ENCODE results near the gene UBE2L3.
"Not testable (repeated sequence)": the region's sequence is repeated elsewhere in the genome, so short reads cannot be mapped to it uniquely, and the experiment has no call there.

UBE2L3 gene

GRCh38 chr22:21573293-21573734 lies 5.8 kb downstream of the UBE2L3 start:
- no peak for DNase-seq

DNA sequence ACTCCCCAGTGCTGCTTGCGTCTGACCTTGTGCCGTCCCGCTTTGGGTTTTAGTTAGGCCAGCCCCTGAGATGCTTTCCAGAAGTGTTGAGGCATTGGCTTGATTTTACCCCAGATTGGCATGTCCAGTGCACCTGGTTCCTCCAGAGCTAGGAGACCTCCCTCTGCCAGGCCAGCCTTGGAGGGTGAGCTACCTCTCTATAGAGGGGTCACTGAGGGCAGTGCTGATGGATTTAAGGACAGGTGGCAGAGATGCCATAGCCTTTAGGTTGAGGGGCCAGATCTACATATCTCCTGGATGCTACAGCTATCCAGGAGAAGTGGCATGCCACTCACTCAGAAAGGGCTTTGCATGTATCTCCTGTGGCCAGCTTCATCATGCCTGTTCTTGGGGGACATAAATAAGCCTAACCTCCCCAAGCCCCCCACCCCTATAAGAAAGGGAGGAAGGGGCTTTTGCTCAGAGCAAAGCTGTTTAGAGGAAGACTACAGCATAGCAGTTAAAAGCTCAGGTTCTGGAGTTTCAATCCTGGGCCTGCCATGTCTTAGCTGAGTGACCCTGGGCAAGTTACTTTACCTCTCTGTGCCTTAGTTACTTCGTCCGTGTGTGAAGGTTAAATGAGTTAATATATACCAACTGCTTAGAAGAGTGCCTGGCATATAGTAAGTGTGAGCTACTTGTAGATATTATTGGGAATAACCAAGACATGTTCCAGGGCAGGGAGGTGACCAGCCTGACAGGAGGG lies 6.4 kb downstream of the UBE2L3 start:
- no peak for DNase-seq

- DNase-seq = no peak
Measured at GRCh38 chr22:21579474-21579851, 11.9 kb downstream of the UBE2L3 start.

- DNase-seq = not testable (repeated sequence)
Measured at GRCh38 chr22:21580623-21581007, 13.1 kb downstream of the UBE2L3 start.

GRCh38 chr22:21581009-21581713 lies 13.6 kb downstream of the UBE2L3 start:
- not testable (repeated sequence) for DNase-seq

DNA sequence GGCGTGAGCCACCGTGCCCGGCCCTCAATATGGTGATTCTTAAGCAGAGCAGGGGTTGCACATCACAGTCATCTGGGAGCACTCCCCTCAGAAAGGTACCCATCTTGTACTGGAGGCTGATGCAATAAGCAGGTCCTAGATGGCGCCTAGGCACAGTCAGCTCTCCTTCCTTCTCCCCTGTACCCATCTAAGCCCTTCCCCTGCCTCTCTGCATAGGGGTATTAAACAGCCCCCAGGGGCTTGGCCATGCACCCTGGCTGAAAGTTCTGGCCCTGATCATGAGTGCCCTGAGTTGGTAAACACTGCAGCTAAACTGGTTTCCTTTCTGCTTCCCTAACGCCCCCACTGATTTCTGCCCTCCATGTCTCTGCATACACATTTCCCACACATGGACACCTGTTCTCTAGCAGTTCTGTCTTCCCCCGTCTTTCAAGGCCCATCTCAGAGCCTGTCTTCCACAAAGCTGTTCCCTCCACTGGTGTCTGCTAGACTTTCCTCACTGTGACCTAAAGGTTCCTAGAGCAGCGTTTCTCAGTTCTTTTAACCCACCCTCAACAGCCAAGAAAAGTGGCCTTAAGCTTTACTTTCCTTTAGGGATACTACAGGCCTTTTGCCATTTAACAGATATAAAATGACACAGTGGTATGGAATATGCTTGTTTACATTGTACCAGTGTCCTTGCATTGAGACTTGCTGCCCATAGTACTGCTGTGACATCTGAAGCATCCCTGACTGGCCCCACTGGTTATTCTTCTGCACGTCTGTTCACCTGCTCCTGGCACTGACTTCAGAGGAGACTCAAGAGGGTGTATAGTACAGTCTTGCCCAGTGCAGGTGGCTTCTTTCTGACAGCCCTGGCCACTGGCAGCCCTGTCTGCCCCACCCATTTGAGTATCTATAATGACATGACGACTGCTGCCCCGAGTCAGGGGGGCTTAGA lies 15.6 kb downstream of the UBE2L3 start:
- DNase-seq = no peak

DNA sequence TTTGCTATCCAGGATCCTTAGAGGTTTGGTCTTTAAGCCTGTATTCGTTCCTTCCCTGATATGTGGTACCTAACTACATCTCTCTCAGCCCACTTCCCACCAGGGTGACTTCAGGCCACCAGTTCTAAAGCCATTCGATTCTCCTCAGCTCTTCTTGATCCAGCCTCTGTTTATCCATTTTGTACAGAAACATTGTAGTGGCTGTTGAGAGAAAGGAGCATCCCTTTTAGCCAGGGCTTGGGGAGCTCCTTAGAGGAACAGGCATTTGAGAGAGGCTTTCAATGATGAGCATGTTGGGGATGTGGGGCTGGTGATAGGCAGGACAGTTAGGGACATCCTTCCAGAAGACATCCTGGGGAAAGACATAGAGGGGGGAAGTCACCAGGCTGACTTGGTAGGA lies 17.9 kb downstream of the UBE2L3 start:
- DNase-seq = no peak

- peak; percentile 88 for DNase-seq
Measured at GRCh38 chr22:21587803-21588611, 20.5 kb downstream of the UBE2L3 start.

DNA sequence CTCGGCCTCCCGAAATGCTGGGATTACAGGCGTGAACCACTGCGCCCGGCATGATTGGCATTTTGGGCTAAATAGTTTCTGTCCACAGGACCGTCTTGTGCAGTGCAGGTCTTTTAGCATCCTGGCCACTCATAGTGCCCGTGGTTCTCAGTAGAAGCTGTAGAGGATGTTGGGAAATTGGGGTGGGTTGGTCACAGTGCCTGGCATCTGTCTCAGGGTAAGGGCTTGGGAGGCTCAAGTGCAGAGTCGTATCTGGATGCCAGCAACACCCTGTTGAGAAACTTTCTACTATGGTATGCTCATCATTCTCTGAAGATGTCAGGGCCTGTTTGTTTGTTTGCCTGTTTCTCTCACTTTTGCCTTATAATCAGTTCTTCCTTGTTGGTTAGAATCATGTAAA lies 21.9 kb downstream of the UBE2L3 start:
- DNase-seq = peak; percentile 50

GRCh38 chr22:21590809-21591641 lies 23.5 kb downstream of the UBE2L3 start:
- DNase-seq = no peak

GRCh38 chr22:21591695-21592094 lies 24.2 kb downstream of the UBE2L3 start:
- DNase-seq = no peak

GRCh38 chr22:21592422-21592821 lies 24.9 kb downstream of the UBE2L3 start:
- DNase-seq = no peak

DNA sequence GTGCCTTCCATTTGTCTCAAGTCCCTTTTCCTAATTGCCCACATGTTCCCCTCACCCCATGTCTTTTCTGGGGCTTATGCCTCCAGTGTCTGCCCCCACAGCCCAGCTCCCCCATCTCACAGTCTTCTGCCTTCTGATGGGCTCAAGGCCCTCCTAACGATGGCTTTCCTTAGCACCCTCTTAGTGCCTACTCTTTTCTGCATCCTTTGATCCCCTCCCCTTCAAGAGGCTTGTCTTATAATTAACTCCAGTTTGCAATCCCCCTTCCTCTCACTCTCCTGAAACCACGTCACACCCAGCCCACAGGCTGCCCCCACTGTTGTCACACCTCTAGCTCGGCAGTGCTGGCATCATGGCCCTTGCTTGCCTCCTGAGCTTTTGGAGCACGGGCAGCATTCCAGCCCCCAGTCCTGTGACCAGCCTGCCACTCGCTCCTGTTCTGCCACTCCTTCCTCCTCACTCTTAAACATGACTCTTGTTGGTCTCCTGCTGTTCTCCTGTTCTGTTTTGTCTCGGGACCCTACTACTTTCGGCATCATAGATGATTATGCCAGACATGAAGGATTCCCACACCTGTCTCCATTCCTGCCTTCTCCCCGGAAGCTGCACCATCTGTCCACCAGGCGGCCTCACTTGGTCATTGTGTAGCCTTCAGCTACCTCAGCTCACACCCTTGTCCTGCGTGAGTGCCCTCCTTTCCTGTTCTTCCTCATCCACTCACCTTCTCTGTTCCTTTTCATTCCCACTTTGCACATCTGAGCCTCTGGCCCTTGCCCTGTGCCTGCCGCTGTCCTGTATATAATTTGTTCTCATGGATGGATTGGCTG lies 26.1 kb downstream of the UBE2L3 start:
- DNase-seq = no peak

DNA sequence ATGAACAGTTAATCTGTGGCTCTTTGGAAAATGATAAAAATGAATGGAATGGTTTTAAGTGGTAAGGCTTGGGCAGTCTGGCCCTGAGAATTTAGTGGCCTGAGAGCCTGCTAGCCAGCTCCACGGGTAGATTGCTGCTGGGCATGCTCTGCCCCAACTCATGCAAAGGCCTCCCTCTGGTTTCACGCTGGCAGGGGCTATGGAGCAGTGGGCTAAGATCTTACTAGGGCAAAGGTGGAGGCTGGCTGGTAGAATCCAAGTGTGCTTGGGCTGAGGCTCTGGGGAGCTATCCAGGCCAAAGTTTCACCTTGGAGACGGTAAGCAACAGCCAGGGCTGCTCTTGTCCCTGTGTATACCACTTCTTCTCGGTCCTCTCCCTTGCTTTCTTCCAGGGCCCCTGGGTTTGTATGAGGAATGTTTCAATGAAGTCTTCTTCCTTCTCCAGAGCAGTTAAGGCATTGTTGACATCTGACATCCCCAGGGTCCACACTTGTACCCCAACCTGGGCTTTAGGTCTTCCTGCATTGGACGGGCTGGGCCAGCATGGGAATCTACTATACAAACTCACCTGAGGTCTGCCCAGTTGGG lies 27.4 kb downstream of the UBE2L3 start:
- DNase-seq = no peak

DNA sequence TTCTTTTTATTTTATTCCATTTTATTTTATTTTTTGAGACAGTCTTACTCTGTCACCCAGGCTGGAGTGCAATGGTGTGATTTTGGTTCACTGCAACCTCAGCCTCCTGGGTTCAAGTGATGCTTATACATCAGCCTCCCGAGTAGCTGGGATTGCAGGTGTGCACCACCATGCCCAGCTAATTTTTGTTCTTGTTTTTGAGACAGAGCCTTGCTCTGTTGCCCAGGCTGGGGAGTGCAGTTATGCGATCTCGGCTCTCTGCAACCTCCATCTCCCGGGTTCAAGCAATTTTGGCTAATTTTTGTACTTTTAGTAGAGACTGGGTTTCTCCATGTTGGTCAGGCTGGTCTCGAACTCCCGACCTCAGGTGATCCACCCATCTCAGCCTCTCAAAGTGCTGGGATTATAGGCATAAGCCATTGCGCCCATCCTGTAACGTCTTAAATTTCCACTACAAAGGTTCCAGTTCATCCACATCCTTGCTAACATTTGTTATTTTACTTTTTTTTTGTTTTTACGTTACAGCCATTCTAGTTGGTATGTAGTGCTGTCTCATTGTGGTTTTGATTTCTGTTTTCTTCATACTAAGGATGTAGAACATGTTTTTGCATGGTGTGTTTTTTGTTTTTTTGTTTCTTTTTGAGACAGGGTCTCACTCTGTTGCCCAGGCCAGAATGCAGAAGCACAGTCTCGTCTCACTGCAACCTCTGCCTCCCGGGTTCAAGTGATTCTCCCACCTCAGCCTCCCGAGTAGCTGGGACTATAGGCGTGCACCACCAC lies 29.0 kb downstream of the UBE2L3 start:
- DNase-seq = not testable (repeated sequence)

GRCh38 chr22:21598302-21598701 lies 30.8 kb downstream of the UBE2L3 start:
- no peak for DNase-seq

DNA sequence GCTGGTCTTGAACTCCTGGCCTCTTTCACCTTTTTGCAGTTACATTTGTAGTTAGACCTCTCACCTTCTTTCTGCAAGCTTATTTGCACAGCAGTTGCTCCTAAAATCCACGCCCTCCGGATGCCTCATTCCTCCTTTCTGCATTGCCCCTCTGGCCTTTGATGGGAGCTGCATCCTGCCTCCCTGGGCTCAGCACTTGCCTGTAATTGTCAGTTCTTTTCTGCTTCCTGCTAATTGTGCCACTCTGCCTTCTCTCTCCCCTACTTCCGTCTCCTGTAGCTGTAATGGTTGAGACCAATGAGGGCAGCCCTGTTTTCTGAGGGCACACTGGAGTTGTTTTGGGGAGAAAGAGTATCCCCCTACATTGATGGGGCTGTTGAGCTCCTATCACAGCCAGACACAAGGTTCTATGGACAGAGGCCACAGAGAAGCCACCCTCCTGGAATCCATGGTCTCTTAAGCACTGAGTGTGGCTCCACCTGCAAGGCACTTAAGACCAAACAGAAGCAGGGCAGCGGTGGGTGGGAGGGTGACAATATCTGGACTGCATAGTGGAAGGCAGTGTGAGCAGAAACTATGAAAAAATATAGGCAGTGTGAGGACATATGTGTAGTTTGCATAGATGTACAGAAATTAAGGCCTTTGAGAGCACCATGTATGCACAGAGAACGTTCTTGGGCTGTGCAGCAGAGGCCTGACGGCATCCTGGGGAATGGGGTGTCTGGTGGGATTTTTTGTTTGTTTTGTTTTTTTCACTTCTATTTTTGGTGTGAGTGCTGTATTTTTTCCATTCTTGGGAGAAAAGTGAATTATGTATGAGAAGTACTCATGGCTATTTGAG lies 31.8 kb downstream of the UBE2L3 start:
- DNase-seq = no peak

- no peak for DNase-seq
Measured at GRCh38 chr22:21602579-21602978, 35.1 kb downstream of the UBE2L3 start.
